Hepatocyte (in vitro differentiated cells): Measurements from ENCODE around the gene GNG7. TPM values are rescaled to one million over a fixed set of nuclear protein-coding genes. Genes with fewer than 3 reads are reported as not detected.
"Not testable (repeated sequence)": the region's sequence is repeated elsewhere in the genome, so short reads cannot be mapped to it uniquely, and the experiment has no call there.

ENCODE experiments used
- DNase-seq: peaks from one replicate; pipeline ENCODE4 v3.0.0-alpha.2; 2016; ENCODE audit warnings: low spot score
- H2AFZ ChIP-seq: fragments of 200-600 bp; sonication (generic); 2 replicates; pipeline ENCODE4 v1.6.0; 2016; ENCODE audit warnings: antibody characterized with exemption, mild to moderate bottlenecking
- H3K27ac ChIP-seq: fragments of 200-600 bp; sonication (generic); 2 replicates; pipeline ENCODE4 v1.5.1; 2016; ENCODE audit warnings: mild to moderate bottlenecking
- H3K27me3 ChIP-seq: fragments of 200-600 bp; sonication (generic); 2 replicates; pipeline ENCODE4 v1.6.1; 2016
- H3K36me3 ChIP-seq: fragments of 200-600 bp; sonication (generic); replicated peaks from 2 replicates; pipeline ENCODE4 v1.5.1; 2016; ENCODE audit warnings: low read depth; ENCODE audit not compliant: insufficient read depth
- H3K4me1 ChIP-seq: fragments of 200-600 bp; sonication (generic); 2 replicates; pipeline ENCODE4 v1.5.1; 2016; ENCODE audit warnings: mild to moderate bottlenecking, moderate library complexity; ENCODE audit not compliant: insufficient read depth
- H3K4me2 ChIP-seq: fragments of 200-600 bp; sonication (generic); 2 replicates; pipeline ENCODE4 v1.6.0; 2016
- H3K4me3 ChIP-seq: fragments of 200-600 bp; sonication (generic); 2 replicates; pipeline ENCODE4 v1.5.1; 2016; ENCODE audit warnings: mild to moderate bottlenecking
- H3K79me2 ChIP-seq: fragments of 200-600 bp; sonication (generic); 2 replicates; pipeline ENCODE4 v1.6.0; 2017; ENCODE audit warnings: mild to moderate bottlenecking
- H3K9me2 ChIP-seq: fragments of 200-600 bp; sonication (generic); replicated peaks from 2 replicates; pipeline ENCODE4 v1.6.0; 2017; ENCODE audit warnings: mild to moderate bottlenecking; ENCODE audit not compliant: insufficient read depth
- H3K9me3 ChIP-seq: fragments of 200-600 bp; sonication (generic); 2 replicates; pipeline ENCODE4 v1.5.1; 2016; ENCODE audit warnings: low read depth, mild to moderate bottlenecking
- H4K20me1 ChIP-seq: fragments of 200-600 bp; sonication (generic); 2 replicates; pipeline ENCODE4 v1.6.0; 2016; ENCODE audit warnings: mild to moderate bottlenecking; ENCODE audit not compliant: insufficient read depth, poor library complexity, severe bottlenecking
- EZH2 ChIP-seq: fragments of 200-600 bp; sonication (generic); IDR thresholded peaks from 2 replicates; pipeline ENCODE4 v1.6.1; 2016; ENCODE audit warnings: antibody characterized with exemption, mild to moderate bottlenecking, borderline replicate concordance
- EZH2phosphoT487 ChIP-seq: fragments of 200-600 bp; sonication (generic); IDR thresholded peaks from one replicate; pipeline ENCODE4 v1.6.1; 2018; ENCODE audit warnings: antibody characterized with exemption, mild to moderate bottlenecking, low read depth, moderate library complexity; ENCODE audit not compliant: unreplicated experiment, severe bottlenecking
- WGBS: methylation state at CpG from one replicate; pipeline ENCODE4 v1.1.6; 2016; ENCODE audit warnings: low lambda C conversion rate; ENCODE audit errors: missing lambda C conversion rate; 5-methylcytosine and 5-hydroxymethylcytosine counted together
- polyA plus RNA-seq: library from polyadenylated mRNA; unstranded; fragments of >200 nt; fragmentation: Nextera tagmentation; extraction: Ambion mirVana; gene quantifications from 2 replicates; pipeline ENCODE4 v1.2.1, GENCODE V29; 2016
- total RNA-seq: library from RNA; depleted of rRNA; stranded (reverse); fragments of >200 nt; gene quantifications from 2 replicates; pipeline ENCODE4 v1.2.3, GENCODE V29; 2014
- TF ChIP-seq, protein P1 (sequence below): fragments of 200-600 bp; sonication (generic); IDR thresholded peaks from 2 replicates; pipeline ENCODE4 v1.5.1; 2016; ENCODE audit warnings: antibody characterized with exemption, mild to moderate bottlenecking; ENCODE audit not compliant: poor library complexity

Gene GNG7
- total and polyA plus RNA-seq, 2 experiments from 2014 or later: 1.2 to 1.9 TPM

DNA sequence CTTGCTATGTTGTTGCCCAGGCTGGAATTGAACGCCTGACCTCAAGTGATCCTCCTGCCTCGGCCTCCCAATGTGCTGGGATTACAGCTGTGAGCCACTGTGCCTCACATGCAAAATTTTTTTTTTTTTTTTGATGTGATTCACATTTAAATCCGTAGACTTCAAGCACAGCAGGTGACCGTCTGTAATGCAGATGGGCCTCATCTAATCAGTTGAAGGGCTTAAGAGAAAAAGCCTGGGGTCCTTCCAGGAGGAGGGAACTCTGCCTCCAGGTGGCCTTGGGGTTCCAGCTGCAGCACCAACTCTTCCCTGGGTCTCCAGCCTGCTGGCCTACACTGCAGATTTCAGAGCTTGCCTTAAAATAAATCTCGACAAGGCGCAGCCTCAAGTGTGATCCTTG lies 183.0 kb downstream of the GNG7 start:
- H4K20me1 ChIP-seq: no peaks in the 10 kb centered on the region
- H3K27me3 ChIP-seq: no peaks in the 10 kb centered on the region
- H3K4me1 ChIP-seq: peaks cover 11% of the 10 kb centered on the region
- no peak for DNase-seq
- H3K27ac ChIP-seq: no peak overlapping the region
- no peak overlapping the region for H3K4me2 ChIP-seq
- H3K9me2 ChIP-seq: no peaks in the 10 kb centered on the region
- H3K36me3 ChIP-seq: no peaks in the 10 kb centered on the region
- no peaks in the 10 kb centered on the region for H3K9me3 ChIP-seq
- TF ChIP-seq EZH2phosphoT487 (no peak), EZH2 (no peak)
- TF ChIP-seq, protein P1, sequence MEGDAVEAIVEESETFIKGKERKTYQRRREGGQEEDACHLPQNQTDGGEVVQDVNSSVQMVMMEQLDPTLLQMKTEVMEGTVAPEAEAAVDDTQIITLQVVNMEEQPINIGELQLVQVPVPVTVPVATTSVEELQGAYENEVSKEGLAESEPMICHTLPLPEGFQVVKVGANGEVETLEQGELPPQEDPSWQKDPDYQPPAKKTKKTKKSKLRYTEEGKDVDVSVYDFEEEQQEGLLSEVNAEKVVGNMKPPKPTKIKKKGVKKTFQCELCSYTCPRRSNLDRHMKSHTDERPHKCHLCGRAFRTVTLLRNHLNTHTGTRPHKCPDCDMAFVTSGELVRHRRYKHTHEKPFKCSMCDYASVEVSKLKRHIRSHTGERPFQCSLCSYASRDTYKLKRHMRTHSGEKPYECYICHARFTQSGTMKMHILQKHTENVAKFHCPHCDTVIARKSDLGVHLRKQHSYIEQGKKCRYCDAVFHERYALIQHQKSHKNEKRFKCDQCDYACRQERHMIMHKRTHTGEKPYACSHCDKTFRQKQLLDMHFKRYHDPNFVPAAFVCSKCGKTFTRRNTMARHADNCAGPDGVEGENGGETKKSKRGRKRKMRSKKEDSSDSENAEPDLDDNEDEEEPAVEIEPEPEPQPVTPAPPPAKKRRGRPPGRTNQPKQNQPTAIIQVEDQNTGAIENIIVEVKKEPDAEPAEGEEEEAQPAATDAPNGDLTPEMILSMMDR: no peak
- H2AFZ ChIP-seq: no peak overlapping the region
- H3K4me3 ChIP-seq: no peak overlapping the region
- WGBS: 90% methylated on average over 6 of the region's 6 CpGs
- H3K79me2 ChIP-seq: no peaks in the 10 kb centered on the region

DNA sequence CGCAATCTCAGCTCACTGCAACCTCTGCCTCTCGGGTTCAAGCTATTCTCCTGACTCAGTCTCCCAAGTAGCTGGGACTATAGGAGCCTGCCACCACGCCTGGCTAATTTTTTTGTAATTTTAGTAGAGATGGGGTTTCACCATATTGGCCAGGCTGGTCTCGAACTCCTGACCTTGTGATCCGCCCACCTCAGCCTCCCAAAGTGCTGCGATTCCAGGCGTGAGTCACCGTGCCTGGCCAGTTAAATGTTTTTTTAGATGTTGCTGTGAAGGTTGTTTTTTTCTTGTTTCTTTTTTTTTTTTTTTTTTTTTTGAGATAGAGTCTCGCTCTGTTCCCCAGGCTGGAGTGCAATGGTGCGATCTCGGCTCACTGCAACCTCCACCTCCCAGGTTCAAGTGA lies 183.6 kb downstream of the GNG7 start:
- not testable (repeated sequence) for H3K36me3 ChIP-seq, H2AFZ ChIP-seq, H3K4me3 ChIP-seq, H3K9me2 ChIP-seq, H3K27me3 ChIP-seq, DNase-seq, H4K20me1 ChIP-seq, H3K9me3 ChIP-seq, H3K4me2 ChIP-seq, H3K79me2 ChIP-seq
- Histone ChIP-seq H3K27ac (peak overlapping the region; percentile 46), H3K4me1 (peaks cover 11% of the 10 kb centered on the region)
- 89% methylated on average over 10 of the region's 11 CpGs for WGBS

DNA sequence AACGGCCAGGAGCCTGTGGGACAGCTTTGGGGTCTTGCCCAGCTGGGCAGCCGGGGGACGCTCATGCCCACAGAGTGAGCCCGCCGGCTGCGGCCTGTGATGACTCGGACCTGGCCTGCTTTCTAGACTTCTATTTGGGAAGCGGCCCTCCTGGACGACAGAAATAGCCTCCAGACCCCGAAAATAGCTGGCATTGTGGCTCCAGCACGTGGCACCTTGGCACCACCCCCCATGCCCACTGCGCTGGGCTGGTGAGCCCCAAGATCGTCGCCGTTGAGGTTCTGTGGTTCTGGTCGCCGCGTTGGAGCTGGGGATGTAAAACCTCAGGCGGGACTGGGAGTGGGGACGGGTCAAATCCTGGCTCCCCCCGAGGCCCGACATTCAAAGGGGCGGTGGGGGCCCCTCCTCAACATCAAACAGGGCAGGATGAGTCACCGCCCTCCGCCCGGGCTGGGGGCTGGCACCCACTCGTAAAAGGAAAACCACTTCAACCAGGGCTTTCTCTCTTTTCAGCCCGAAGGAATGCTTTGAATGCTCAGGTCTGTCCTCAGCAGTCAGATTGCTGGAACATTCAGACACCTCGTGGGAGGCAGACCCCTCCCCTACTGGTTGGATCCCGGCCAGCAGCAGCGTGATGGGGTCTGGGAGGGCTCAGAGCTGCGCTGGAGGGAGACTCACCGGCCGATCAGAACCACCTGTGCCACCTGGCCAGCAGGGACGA lies 184.5 kb downstream of the GNG7 start:
- no peak overlapping the region for H2AFZ ChIP-seq
- peak overlapping the region; percentile 59 for H3K4me2 ChIP-seq
- peaks cover 11% of the 10 kb centered on the region for H3K4me1 ChIP-seq
- TF ChIP-seq EZH2phosphoT487 (no peak), EZH2 (no peak)
- TF ChIP-seq, protein P1: no peak
- H3K79me2 ChIP-seq: no peaks in the 10 kb centered on the region
- H3K9me3 ChIP-seq: no peaks in the 10 kb centered on the region
- WGBS: 54% methylated on average over 35 of the region's 35 CpGs
- no peaks in the 10 kb centered on the region for H3K27me3 ChIP-seq
- no peaks in the 10 kb centered on the region for H3K36me3 ChIP-seq
- DNase-seq: peak; percentile 54
- H4K20me1 ChIP-seq: no peaks in the 10 kb centered on the region
- H3K27ac ChIP-seq: peak overlapping the region; percentile 46
- no peaks in the 10 kb centered on the region for H3K9me2 ChIP-seq
- no peak overlapping the region for H3K4me3 ChIP-seq

DNA sequence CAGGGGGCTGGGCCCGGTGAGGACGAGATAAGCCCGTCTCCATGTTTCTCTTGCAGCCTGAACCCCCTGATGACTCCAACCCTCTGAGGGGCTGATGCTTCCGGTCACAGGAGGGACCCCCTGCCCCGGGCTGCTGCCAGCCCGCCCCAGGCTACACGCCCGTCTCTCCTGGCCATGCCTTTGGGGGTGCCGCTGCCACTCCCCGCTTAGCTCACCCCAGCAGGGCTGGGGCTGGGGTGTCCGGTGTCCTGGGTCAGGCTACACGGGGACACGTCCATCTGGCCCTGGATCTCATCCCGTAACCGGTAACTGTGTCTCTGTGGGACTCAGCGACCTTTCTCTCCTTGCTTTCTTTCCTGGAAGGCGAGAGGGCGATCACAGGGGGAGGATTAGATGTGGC lies 185.8 kb downstream of the GNG7 start:
- H3K4me2 ChIP-seq: no peak overlapping the region
- TF ChIP-seq EZH2phosphoT487: no peak
- TF ChIP-seq EZH2: no peak
- TF ChIP-seq, protein P1: no peak
- DNase-seq: no peak
- no peaks in the 10 kb centered on the region for H3K36me3 ChIP-seq
- no peak overlapping the region for H3K27ac ChIP-seq
- no peaks in the 10 kb centered on the region for H3K9me2 ChIP-seq
- H3K4me3 ChIP-seq: no peak overlapping the region
- peaks cover 11% of the 10 kb centered on the region for H3K4me1 ChIP-seq
- H3K27me3 ChIP-seq: no peaks in the 10 kb centered on the region
- 93% methylated on average over 18 of the region's 18 CpGs for WGBS
- no peaks in the 10 kb centered on the region for H3K79me2 ChIP-seq
- H3K9me3 ChIP-seq: no peaks in the 10 kb centered on the region
- H4K20me1 ChIP-seq: no peaks in the 10 kb centered on the region
- H2AFZ ChIP-seq: no peak overlapping the region
